HL-60/S4 (cell line): ENCODE data around the gene SEC24A.
"Not testable (repeated sequence)": the region's sequence is repeated elsewhere in the genome, so short reads cannot be mapped to it uniquely, and the experiment has no call there.

Source experiments
- in situ Hi-C: fragments of 300-500 bp; cut with MboI; formaldehyde crosslinking; loops from 2 replicates; pipeline ENCODE4 v1.14.3; 2022; ENCODE audit warnings: low sequenced_read_pairs

SEC24A gene

GRCh38 chr5:134738963-134739661 lies 90.5 kb downstream of the SEC24A start:
- in situ Hi-C loops = no loop called here

GRCh38 chr5:134741052-134741451 lies 92.5 kb downstream of the SEC24A start:
- in situ Hi-C loops = no loop called here

GRCh38 chr5:134742134-134742533 lies 93.5 kb downstream of the SEC24A start:
- in situ Hi-C loops = no loop called here

GRCh38 chr5:134749415-134749814 lies 100.8 kb downstream of the SEC24A start:
- in situ Hi-C loops = no loop called here

GRCh38 chr5:134758176-134758503 lies 109.6 kb downstream of the SEC24A start:
- in situ Hi-C loops = no loop called here

- in situ Hi-C loops = no loop called here
Observed at GRCh38 chr5:134758504-134759341, 110.1 kb downstream of the SEC24A start, which contains the start of gene DDX46. Gene DDX46, plus strand, starts transcription at chr5:134758779. Its CDS starts 160 bp downstream, at chr5:134758939.

DNA sequence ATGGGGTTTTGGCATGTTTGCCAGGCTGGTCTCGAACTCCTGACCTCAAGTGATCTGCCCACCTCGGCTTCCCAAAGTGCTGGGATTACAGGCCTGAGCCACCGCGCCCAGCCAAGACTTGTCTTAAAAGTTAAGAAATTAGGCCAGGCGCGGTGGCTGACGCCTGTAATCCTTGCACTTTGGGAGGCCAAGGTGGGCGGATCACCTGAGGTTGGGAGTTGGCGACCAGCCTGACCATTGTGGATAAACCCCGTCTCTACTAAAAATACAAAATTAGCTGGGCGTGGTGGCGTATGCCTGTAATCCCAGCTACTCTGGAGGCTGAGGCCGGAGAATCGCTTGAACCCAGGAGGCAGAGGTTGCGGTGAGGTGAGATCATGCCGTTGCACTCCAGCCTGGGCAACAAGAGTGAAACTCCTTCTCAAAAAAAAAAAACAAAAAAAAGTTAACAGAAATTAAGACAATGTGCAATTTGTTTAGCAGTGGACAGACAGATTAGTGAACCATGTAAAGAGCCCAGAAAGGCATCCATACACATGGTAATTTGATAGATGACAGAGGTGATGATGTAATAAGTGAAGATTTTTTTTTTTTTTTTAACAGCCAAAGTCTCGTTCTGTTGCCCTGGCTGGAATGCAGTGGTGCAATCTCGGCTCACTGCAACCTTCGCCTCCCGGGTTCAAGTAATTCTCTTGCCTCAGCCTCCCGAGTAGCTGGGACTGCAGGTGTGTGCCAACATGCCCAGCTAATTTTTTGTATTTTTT lies 119.1 kb downstream of the SEC24A start:
- in situ Hi-C loops = not testable (repeated sequence)

DNA sequence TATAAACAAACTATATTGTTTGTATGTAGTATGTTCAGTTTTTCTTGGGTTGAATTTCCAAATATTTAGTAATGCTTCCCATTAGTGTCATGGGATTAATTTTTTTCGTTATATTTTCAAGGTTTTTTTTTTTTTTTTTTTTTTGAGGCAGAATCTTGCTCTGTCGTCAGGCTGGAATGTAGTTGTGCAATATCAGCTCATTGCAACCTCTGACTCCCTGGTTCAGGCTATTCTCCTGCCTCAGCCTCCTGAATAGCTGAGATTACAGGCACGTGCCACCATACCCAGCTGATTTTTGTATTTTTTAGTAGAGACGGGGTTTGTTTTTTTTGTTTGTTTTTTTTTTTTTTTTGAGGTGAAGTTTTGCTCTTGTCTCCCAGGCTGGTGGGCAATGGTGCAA lies 120.6 kb downstream of the SEC24A start:
- in situ Hi-C loops = no loop called here

GRCh38 chr5:134772461-134773125 lies 124.0 kb downstream of the SEC24A start:
- in situ Hi-C loops = no loop called here

DNA sequence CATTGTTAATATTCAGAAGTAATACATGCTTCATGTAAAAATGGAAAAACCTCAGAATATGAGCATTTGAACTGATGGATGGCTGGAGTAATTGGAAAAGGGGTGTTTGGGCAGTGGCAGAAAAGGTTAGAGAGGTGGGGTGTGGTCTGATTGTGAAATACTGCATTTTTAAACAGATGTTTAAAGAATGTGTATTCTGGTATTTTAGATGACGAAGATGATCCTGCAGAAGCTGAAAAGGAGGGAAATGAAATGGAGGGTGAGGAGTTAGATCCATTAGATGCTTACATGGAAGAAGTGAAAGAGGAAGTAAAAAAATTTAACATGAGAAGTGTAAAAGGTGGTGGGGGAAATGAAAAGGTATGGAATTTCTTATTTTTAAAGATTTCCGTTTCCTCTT lies 128.8 kb downstream of the SEC24A start:
- in situ Hi-C loops = no loop called here
